Esophagus squamous epithelium (tissue), 5 donors: ENCODE data around the gene MICAL3. TPM values are rescaled to one million over a fixed set of nuclear protein-coding genes. Genes with fewer than 3 reads are reported as not detected.

Source experiments
- DNase-seq: peaks from one replicate; lab custom pipeline; 2025; lab: John Stamatoyannopoulos, UW
- H3K27ac ChIP-seq, 4 donors: fragments of 200-600 bp; sonication (generic); one replicate each; pipeline ENCODE4 v1.5.1; 2016 to 2019; ENCODE audit warnings: mild to moderate bottlenecking in 1 of 4
- H3K27me3 ChIP-seq, 4 donors: fragments of 200-600 bp; sonication (generic); 1 replicate in 3 of 4; 2 replicates in 1 of 4; pipeline versions ENCODE4 v1.5.1 to v1.6.0; 2017 to 2021; ENCODE audit warnings: antibody characterized with exemption in 1 of 4
- H3K36me3 ChIP-seq, 3 donors: fragments of 200-600 bp; sonication (generic); one replicate each; pipeline ENCODE4 v1.5.1; 2016 to 2019
- H3K4me1 ChIP-seq, 3 donors: fragments of 200-600 bp; sonication (generic); one replicate each; pipeline ENCODE4 v1.5.1; 2017 to 2019
- H3K4me3 ChIP-seq, 4 donors: fragments of 200-600 bp; sonication (generic); 1 replicate in 3 of 4; 2 replicates in 1 of 4; pipeline ENCODE4 v1.5.1; 2016 to 2019; ENCODE audit warnings: mild to moderate bottlenecking in 2 of 4, moderate library complexity in 1 of 4
- H3K9me3 ChIP-seq, 3 donors: fragments of 200-600 bp; sonication (generic); one replicate each; pipeline ENCODE4 v1.5.1; 2016 to 2019
- POLR2A ChIP-seq, 4 donors: fragments of 450-650 bp; IDR thresholded peaks; one replicate each; pipeline ENCODE4 v1.6.1; 2017; ENCODE audit warnings: antibody characterized with exemption in 4 of 4, mild to moderate bottlenecking in 4 of 4, moderate library complexity in 3 of 4
- WGBS, 2 donors: methylation state at CpG; one replicate each; pipeline ENCODE4 v1.1.5; 2018; 5-methylcytosine and 5-hydroxymethylcytosine counted together
- intact Hi-C: fragments of 100-400 bp; cut with DNase I; formaldehyde crosslinking; loops from one replicate; pipeline ENCODE4 v1.15.0; 2022
- total RNA-seq, 4 donors: library from RNA; depleted of rRNA; stranded (reverse); fragments of >200 nt; gene quantifications; one replicate each; pipeline ENCODE4 v1.1.0, GENCODE V29; 2016
- TF ChIP-seq, protein P1 (sequence below), 6 experiments: fragments of 450-650 bp in 4 of 6; fragments of 200-600 bp in 2 of 6; sonication (generic) in 2 of 6; IDR thresholded peaks; one replicate each; pipeline ENCODE4 v1.5.1; 2016 to 2019; ENCODE audit warnings: antibody characterized with exemption in 6 of 6, mild to moderate bottlenecking in 4 of 6, moderate library complexity in 4 of 6
- donor health status: DM: yes; HTN: yes; CAD: no.

The MICAL3 gene
- total RNA-seq, 4 donors from 2014 or later = 11.2 to 30.9 (median 15.9) TPM

DNA sequence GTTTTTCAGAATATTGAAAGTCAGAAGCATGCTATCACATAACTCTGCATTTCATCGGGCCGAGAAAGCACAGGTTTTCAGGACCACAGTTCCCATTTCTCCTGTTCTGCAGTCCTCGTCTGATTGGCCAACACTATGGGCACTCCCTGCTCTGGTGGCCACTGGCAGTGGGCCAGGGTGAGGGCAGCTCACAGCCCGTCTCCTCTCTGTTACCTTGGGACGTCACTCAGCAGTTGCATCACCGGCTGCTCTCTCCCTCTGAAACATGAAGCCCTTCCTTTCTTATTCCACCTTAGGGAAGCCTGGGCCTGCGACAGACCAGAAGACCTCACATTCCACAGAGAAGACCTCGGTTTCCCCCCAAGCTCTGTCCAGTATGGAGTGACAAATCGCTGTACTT, 11.4 kb upstream of the MICAL3 start:
- Histone ChIP-seq H3K27ac (peak overlapping the region in 3 of 4 donors; percentile 31 to 58 (median 34)), H3K4me1 (peaks cover 14 to 56% (median 30%) of the 10 kb centered on the region in 3 donors), H3K9me3 (no peaks in the 10 kb centered on the region), H3K27me3 (no peaks in the 10 kb centered on the region), H3K36me3 (no peaks in the 10 kb centered on the region), H3K4me3 (no peak overlapping the region)
- 46 to 57% methylated on average over 8 to 9 of the region's 9 CpGs for WGBS, 2 donors
- no peak for DNase-seq
- no peak for TF ChIP-seq POLR2A (IDR thresholded peaks at IDR 0.05)
- TF ChIP-seq, protein P1, sequence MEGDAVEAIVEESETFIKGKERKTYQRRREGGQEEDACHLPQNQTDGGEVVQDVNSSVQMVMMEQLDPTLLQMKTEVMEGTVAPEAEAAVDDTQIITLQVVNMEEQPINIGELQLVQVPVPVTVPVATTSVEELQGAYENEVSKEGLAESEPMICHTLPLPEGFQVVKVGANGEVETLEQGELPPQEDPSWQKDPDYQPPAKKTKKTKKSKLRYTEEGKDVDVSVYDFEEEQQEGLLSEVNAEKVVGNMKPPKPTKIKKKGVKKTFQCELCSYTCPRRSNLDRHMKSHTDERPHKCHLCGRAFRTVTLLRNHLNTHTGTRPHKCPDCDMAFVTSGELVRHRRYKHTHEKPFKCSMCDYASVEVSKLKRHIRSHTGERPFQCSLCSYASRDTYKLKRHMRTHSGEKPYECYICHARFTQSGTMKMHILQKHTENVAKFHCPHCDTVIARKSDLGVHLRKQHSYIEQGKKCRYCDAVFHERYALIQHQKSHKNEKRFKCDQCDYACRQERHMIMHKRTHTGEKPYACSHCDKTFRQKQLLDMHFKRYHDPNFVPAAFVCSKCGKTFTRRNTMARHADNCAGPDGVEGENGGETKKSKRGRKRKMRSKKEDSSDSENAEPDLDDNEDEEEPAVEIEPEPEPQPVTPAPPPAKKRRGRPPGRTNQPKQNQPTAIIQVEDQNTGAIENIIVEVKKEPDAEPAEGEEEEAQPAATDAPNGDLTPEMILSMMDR (IDR thresholded peaks at IDR 0.05) = no peak
- intact Hi-C loops = no loop called here

DNA sequence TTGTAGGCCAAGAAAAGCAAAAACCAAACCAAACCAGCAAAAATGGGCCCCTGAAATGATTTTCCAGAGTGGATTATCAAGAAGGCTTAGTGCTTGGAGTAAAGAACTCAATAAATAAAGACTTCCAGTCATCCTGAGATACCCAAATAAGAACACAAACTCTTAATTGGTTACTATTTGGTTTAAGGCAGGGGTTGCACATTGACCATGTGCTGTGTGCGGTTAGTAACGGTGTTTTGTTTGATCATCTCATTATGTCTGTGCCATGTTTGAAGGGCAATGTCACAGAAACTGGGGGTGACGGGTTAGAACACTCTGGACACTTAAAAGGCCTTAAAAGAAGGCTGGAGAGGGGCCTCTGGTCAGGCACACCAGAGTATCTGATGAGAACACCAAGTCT, 9.7 kb upstream of the MICAL3 start:
- no peak for DNase-seq
- intact Hi-C loops = no loop called here
- Histone ChIP-seq H3K4me1 (peaks cover 14 to 65% (median 30%) of the 10 kb centered on the region in 3 donors), H3K4me3 (no peak overlapping the region), H3K27me3 (no peaks in the 10 kb centered on the region), H3K9me3 (no peaks in the 10 kb centered on the region), H3K36me3 (no peaks in the 10 kb centered on the region), H3K27ac (peak overlapping the region; percentile 8 to 84 (median 79))
- TF ChIP-seq, protein P1 (IDR thresholded peaks at IDR 0.05) = no peak
- TF ChIP-seq POLR2A (IDR thresholded peaks at IDR 0.05) = no peak
- WGBS, 2 donors = 86 to 88% methylated on average over 3 of the region's 3 CpGs

DNA sequence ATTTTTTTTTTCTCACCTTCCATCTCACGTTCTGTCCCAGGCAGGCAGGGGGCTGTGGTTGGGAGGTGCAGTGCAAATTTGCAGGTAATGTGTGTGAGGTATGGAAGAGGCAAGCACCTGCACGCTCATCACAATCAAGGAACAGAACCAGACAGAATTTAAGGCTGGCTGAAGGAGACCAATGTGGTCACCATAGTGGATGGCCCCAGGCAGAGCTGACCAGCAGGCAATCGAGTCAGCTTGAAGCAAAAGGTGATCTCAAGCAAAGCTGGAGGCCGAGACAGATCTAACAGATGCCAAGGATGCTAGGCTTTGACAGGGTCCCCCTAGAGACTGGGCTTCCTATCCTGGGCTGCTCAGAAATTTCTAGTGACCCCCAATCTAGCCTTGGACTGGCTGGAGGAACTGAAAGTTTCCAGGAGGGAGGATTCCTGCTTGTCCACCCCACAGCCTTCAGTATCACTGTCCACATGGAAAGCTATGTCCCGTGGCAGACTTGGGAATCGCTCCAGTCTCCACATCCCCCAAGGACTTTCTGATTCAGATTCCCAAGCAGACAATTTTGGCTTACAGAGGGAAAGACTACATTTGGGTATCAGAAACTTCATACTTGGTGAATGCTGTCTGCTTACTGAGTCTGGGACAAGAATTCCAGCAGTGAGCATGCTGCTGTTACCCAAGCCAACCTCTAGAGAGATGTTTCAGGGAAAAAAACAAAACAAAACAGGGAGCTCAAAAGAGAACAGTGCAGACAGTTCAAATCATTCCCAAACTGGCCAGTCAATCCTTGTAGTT, 9.0 kb upstream of the MICAL3 start:
- no peaks in the 10 kb centered on the region for H3K36me3 ChIP-seq
- TF ChIP-seq, protein P1 (IDR thresholded peaks at IDR 0.05) = peak in 2 of 6 experiments; percentile 12 to 15
- TF ChIP-seq POLR2A (IDR thresholded peaks at IDR 0.05) = no peak
- intact Hi-C loops = no loop called here
- DNase-seq = no peak
- H3K27me3 ChIP-seq = no peaks in the 10 kb centered on the region
- peak overlapping the region; percentile 74 to 84 (median 80) for H3K27ac ChIP-seq
- peaks cover 14 to 70% (median 30%) of the 10 kb centered on the region in 3 donors for H3K4me1 ChIP-seq
- WGBS, 2 donors = 73 to 77% methylated on average over 6 of the region's 6 CpGs
- H3K4me3 ChIP-seq = no peak overlapping the region
- no peaks in the 10 kb centered on the region for H3K9me3 ChIP-seq

DNA sequence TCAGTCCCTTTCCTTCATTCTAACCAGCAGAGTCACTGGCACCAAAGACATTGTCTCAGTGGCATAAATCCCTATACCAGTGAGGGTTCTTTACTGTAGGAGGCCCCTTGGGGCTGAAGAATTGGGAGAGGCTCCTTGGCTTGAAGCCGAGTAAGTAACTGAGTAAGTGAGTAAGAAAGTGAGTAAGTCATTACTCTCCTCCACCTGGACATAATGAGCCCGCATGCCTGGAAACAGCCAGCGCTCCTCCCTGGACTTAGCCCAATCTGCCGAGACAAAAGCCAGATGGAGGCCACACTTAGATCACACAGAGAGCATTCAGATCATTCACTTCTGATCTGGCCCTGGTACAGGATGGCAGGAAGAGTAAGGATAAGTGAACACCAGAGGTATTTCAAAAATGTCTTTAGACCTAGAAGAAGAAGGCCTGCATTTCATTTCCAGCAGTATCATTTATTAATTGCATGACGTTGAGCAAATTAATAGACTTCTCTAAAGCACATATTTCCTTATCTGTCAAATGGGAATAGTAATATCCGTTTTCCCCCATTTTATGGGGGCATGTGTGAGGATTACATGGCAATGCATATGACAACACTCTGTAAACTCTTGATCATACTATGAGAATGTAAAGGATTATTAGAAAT, 8.2 kb upstream of the MICAL3 start:
- Histone ChIP-seq H3K27ac (peak overlapping the region; percentile 72 to 84 (median 80)), H3K4me1 (peaks cover 14 to 70% (median 30%) of the 10 kb centered on the region in 3 donors), H3K4me3 (no peak overlapping the region), H3K27me3 (no peaks in the 10 kb centered on the region), H3K9me3 (no peaks in the 10 kb centered on the region), H3K36me3 (no peaks in the 10 kb centered on the region)
- peak in 1 of 4 donors; percentile 11 for TF ChIP-seq POLR2A (IDR thresholded peaks at IDR 0.05)
- TF ChIP-seq, protein P1 (IDR thresholded peaks at IDR 0.05) = no peak
- intact Hi-C loops = no loop called here
- 40 to 49% methylated on average over 5 to 6 of the region's 6 CpGs for WGBS, 2 donors
- no peak for DNase-seq
